Uterus (tissue), 2 donors: Measurements from ENCODE around the gene BID.

ENCODE experiments used
- POLR2A ChIP-seq, 2 donors: fragments of 450-650 bp; IDR thresholded peaks; one replicate each; pipeline ENCODE4 v1.6.1; 2016; ENCODE audit warnings: antibody characterized with exemption in 2 of 2, mild to moderate bottlenecking in 1 of 2, moderate library complexity in 1 of 2
- TF ChIP-seq, protein P1 (sequence below), 4 experiments: fragments of 200-600 bp in 2 of 4; fragments of 450-650 bp in 2 of 4; sonication (generic) in 2 of 4; IDR thresholded peaks; one replicate each; pipeline ENCODE4 v1.5.1; 2016 to 2019; ENCODE audit warnings: antibody characterized with exemption in 4 of 4, mild to moderate bottlenecking in 2 of 4, moderate library complexity in 1 of 4

DNA sequence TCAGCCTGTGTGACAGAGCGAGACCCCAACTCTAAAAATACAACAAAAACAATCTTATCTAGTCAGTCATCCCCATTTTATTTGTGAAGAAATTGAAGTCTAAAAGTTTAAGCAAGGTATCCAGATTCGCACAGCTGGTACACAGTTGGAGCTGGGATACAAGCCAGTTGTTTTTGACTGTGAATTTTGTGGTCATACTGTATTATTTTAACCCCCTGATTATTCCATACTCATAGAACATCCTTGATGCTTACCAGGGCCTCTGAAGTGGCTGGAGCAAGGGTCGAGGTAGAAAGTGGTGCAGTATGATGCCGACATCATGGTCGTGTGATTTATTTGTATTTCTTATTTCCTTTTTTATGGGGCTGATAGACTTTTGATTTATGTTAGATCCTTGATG, 50.0 kb downstream of the BID start:
- TF ChIP-seq, protein P1, sequence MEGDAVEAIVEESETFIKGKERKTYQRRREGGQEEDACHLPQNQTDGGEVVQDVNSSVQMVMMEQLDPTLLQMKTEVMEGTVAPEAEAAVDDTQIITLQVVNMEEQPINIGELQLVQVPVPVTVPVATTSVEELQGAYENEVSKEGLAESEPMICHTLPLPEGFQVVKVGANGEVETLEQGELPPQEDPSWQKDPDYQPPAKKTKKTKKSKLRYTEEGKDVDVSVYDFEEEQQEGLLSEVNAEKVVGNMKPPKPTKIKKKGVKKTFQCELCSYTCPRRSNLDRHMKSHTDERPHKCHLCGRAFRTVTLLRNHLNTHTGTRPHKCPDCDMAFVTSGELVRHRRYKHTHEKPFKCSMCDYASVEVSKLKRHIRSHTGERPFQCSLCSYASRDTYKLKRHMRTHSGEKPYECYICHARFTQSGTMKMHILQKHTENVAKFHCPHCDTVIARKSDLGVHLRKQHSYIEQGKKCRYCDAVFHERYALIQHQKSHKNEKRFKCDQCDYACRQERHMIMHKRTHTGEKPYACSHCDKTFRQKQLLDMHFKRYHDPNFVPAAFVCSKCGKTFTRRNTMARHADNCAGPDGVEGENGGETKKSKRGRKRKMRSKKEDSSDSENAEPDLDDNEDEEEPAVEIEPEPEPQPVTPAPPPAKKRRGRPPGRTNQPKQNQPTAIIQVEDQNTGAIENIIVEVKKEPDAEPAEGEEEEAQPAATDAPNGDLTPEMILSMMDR (IDR thresholded peaks at IDR 0.05): no peak
- TF ChIP-seq POLR2A (IDR thresholded peaks at IDR 0.05): no peak
